NCI-H2196 (cell line): ENCODE data around the gene DNAH1.
A peak's percentile ranks its signal among the peaks of the same experiment; 100 is the strongest.

ENCODE experiments used
- DNase-seq: peaks from one replicate; lab custom pipeline; 2025; ENCODE audit not compliant: unreplicated experiment; lab: John Stamatoyannopoulos, UW

DNAH1 gene

GRCh38 chr3:52443791-52444687, 127.9 kb downstream of the DNAH1 start:
- no peak for DNase-seq

GRCh38 chr3:52444860-52445793, 129.0 kb downstream of the DNAH1 start, which contains the start of gene SEMA3G:
Gene SEMA3G (minus strand): TSS chr3:52445103. CDS start chr3:52445027, 76 bp downstream.
- DNase-seq: peak; percentile 13

- no peak for DNase-seq
Measured at GRCh38 chr3:52446042-52446441, 129.9 kb downstream of the DNAH1 start.

DNA sequence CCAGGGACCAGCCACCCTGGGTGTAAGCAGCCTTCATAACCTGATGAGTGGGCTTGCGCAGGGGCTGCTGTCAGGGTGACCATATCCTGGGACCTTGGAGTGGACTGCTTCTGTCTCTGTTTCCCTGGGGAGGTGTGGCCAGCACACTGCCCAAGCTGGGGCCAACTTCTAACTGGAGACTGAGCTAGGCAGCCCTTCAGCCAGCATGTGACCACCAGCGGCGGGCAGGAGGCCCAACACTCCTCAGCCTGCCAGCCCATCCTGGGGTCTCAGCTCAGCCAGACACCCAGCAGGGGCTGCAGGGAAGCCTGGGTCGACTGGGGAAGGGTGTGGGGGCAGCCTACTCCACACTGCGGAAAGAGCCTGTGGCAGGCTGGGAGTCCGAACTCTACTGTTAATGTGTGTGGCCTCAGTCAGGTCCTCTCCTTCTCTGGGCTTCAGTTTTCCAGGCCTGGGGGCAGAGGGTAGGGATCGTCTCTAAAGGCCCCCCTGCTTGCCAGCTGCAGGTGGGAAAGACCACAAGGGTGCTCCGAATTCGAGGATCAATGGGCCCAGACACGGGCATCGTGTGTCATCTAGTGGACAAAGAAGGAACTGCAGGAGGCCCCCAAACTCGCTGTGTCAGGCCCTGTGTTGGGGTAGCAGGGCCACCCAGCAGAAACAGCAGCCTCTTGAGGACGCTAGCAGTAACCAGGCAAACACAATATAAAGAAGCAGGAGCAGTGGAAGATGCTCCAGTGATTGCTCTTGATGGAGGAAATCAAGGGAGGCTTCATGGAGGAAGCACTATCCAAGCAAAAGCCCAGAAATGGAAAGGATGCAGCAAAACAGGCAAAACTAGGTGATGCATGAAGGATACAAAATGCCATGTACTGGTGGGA, 130.8 kb downstream of the DNAH1 start:
- DNase-seq: peak; percentile 48

GRCh38 chr3:52447512-52448355, 131.6 kb downstream of the DNAH1 start:
- DNase-seq: no peak
